ES-I3 (cell line): ENCODE measurements around the gene TBXA2R.
"Not testable (repeated sequence)": the region's sequence is repeated elsewhere in the genome, so short reads cannot be mapped to it uniquely, and the experiment has no call there.

Source experiments
- H3K36me3 ChIP-seq: 2 replicates; pipeline ENCODE4 v1.6.1; 2013; ENCODE audit warnings: mild to moderate bottlenecking, low read length, control low read depth, moderate library complexity; ENCODE audit not compliant: insufficient read depth
- H3K4me1 ChIP-seq: 2 replicates; pipeline ENCODE4 v1.6.1; 2013; ENCODE audit warnings: mild to moderate bottlenecking, control low read depth, low read length; ENCODE audit not compliant: insufficient read depth
- H3K9ac ChIP-seq: 2 replicates; pipeline ENCODE4 v1.6.1; 2013; ENCODE audit warnings: low read depth, mild to moderate bottlenecking, low read length, moderate library complexity
- H3K9me3 ChIP-seq: 2 replicates; pipeline ENCODE4 v1.6.1; 2013; ENCODE audit warnings: mild to moderate bottlenecking, low read length, moderate library complexity; ENCODE audit not compliant: control insufficient read depth, insufficient read depth

Gene TBXA2R

DNA sequence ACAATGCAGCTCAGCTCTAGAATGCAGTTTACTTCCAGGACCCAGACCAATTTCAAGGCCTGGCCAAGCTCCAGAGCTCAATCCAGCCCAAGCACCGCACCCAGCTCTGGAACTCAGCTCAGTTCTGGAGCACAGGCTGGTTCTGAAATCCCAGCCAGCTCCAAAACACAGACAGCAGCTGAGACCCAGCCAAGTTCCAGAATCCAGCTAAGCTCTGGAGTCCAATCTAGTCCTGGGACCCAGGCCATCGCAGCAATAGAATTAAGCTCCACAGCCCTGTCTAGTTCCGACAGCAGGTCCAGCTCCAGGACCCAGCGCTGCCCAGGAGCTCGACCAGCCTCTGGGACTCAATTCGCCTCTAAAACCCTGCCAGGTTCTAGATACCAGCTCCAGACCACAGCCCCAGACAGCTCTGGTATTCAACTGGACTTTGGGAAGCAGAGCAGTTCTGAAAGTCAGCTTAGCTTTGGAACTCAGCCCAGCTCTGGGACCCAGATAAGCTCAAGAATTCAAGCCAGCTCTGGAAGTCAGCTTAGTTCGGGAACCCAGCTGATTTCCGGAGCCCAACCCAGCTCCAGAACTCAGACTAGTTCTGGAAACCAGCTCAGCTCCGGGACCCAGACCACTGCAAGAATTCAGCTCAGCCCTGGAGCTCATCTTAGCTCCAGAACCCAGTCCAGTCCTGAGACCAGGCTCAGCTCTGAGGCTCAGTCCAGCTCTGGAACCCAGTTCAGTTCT is 14.6 kb downstream of the TBXA2R start:
- H3K4me1 ChIP-seq: no peaks in the 10 kb centered on the region
- no peak overlapping the region for H3K9ac ChIP-seq
- no peaks in the 10 kb centered on the region for H3K9me3 ChIP-seq
- no peaks in the 10 kb centered on the region for H3K36me3 ChIP-seq

DNA sequence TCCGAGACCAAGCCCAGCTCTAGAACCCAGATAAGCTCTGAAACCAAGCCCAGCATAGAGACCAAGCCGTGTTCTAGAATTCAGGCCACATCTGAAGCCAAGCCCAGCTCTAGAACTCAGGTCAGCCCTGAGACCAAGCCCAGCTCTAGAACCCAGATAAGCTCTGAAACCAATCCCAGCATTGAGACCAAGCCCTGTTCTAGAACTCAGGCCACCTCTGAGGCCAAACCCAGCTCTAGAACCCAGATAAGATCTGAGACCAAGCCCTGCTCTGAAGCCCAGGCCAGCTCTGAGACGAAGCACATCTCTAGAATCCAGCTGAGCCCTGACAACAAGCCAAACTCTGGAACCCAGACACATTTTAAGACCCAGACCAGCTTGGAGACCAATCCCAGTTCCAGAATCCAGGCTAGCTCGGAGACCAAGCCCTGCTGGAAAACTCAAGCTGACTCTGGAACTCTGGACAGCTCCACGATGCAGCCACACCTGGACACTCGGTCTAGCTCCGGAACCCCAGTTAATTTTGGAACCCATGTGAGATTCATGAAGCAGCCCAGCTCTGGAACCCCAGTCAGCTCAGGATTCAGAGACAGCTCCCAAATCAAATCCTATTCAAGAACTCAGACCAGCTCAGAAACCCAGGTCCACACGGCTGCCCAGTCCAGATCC is 15.6 kb downstream of the TBXA2R start:
- H3K9me3 ChIP-seq: no peaks in the 10 kb centered on the region
- H3K9ac ChIP-seq: no peak overlapping the region
- H3K36me3 ChIP-seq: no peaks in the 10 kb centered on the region
- H3K4me1 ChIP-seq: no peaks in the 10 kb centered on the region; the same call in 1 of the 2 replicates

DNA sequence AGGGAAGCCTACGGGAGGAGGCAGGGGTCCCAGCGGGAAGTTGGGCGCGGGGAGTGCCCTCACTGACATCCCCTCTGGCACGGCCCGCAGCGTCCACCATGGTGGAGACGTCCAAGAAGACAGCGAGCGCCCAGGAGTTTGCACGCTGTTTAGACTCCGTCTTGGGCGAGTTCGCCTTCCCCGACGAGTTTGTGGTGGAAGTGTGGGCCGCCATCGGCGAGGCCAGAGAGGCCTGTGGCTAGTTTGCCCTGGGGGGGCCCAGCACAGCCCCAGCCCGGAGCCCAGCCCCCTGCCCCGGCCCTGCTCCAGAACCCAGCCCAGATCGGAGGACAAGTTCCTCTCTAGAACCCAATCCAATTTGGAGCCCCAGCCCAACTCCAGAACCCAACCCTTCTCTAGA is 16.7 kb downstream of the TBXA2R start:
- H3K36me3 ChIP-seq: no peaks in the 10 kb centered on the region
- H3K9ac ChIP-seq: no peak overlapping the region
- H3K4me1 ChIP-seq: no peaks in the 10 kb centered on the region; the same call in 1 of the 2 replicates
- H3K9me3 ChIP-seq: no peaks in the 10 kb centered on the region

DNA sequence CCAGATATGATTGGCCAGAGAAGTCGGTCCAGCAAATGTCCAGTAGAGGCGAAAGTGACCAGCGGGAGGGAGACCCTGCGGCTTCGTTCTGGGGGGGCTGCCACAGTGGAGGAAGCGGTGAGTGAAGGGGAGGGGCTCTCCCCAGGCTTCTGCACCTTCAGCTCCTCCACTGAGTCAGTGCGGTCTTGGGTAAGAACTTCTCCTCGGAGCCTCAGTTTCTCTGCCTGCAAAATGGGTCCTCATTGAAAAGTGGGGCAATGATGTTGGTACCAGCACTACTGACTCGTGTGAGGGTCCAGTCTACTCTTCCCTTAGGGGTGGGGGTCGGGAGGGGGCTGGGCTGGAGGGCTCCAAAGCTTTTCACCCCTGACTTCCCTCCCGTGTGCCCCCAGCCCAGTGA is 17.2 kb downstream of the TBXA2R start:
- H3K9me3 ChIP-seq: no peaks in the 10 kb centered on the region
- H3K4me1 ChIP-seq: no peaks in the 10 kb centered on the region; the same call in 1 of the 2 replicates
- no peak overlapping the region for H3K9ac ChIP-seq
- H3K36me3 ChIP-seq: no peaks in the 10 kb centered on the region

DNA sequence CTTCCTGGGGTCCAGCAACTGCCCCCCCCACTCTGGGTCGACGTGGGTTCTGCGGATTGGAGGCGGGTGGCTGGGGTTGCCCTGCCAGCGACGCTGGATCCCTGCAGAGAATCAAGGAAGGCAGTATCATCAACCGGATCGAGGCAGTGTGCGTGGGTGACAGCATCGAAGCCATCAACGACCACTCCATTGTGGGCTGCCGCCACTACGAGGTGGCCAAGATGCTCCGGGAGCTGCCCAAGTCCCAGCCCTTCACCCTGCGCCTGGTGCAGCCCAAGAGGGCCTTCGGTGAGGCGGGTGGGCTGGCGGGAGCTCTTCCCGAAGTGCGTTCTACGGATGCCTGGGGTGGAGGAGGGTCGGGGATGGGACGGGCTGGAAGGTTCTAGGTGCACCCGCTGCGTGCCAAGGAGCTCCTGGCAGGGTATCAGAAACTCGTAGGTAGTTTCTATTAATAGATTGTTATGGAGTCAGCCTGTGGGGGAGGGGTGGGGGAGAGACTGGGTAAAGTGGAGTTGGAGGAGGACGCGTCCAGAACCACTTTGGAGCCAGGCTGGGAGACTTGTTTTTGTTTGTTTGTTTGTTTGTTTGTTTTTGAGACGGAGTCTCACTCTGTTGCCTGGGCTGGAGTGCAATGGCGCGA is 19.8 kb downstream of the TBXA2R start:
- peak overlapping the region; percentile 6; the same call in 1 of the 2 replicates for H3K9ac ChIP-seq
- H3K4me1 ChIP-seq: no peaks in the 10 kb centered on the region; the same call in 1 of the 2 replicates
- no peaks in the 10 kb centered on the region for H3K9me3 ChIP-seq
- no peaks in the 10 kb centered on the region for H3K36me3 ChIP-seq

DNA sequence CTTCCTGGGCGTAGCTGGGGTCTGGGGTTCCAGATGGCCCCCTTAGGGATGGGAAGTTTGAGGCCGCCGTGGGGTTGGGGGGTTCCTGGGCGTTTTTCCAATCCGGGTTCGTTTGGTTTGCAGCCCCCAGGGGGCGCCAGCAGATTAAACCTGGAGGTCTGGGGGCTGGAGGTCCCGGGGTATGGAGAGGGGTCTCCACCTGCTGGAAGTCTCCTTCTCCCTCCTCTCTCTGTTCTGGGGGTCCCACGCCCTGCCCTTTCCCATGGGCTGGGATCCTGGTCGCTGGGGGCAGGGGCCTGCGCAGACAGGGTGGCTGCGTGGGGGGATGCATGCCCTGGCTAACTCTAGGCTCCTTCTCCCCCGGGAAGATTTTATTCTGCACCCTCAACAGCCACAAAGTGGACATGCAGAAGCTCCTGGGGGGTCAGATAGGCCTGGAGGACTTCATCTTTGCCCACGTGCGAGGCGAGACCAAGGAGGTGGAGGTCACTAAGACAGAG is 20.5 kb downstream of the TBXA2R start:
- Histone ChIP-seq H3K9me3 (no peaks in the 10 kb centered on the region), H3K4me1 (no peaks in the 10 kb centered on the region; the same call in 1 of the 2 replicates), H3K9ac (peak overlapping the region; percentile 54; the same call in 1 of the 2 replicates)

DNA sequence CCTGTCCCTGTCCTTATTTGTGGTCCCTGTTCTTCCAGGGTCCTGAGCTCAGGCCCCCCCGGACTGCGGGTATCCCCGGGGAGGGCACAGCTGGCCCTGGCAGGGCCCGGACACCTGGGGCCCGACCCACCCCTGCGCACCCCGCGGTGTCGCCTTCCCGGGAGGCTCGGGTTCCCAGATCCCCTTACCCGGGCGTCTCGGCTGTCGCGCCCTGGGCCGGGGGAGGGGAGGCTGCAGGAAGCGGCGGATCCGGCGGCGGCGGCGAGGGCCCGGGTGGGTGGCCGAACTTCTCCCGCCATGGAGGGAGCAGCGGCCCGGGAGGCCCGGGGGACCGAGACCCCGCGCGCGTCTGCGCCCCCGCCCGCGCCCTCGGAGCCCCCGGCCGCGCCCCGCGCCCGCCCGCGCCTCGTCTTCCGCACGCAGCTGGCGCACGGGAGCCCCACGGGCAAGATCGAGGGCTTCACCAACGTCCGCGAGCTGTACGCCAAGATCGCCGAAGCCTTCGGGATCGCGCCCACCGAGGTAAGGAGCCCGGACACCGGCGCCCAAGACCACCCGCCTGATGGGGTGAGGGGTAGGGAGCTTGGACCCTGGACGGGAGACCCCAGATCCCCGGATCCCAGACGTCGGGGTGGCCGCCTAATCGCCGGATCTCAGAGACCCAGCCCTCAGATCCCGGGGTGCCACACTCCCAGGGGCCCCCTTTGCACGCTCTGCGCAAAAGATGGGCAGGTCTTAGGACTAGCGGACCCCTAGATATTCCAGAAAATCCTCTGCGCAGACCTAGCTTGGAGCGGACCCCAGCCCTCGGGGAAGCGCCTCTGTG is 21.2 kb downstream of the TBXA2R start, which contains the start of gene GIPC3:
Gene GIPC3 (plus strand): TSS at position 178 of the 826 bp plus-strand sequence. CDS start 120 bp downstream, at position 298.
- no peaks in the 10 kb centered on the region; the same call in 1 of the 2 replicates for H3K4me1 ChIP-seq
- peak within 1 kb of the TSS; percentile 54; the same call in 1 of the 2 replicates for H3K9ac ChIP-seq
- H3K36me3 ChIP-seq: no peaks in the 10 kb centered on the region
- H3K9me3 ChIP-seq: no peaks in the 10 kb centered on the region

More for the DNA sequence above, 20.5 kb downstream of the TBXA2R start:
- H3K36me3 ChIP-seq: no peaks in the 10 kb centered on the region

DNA sequence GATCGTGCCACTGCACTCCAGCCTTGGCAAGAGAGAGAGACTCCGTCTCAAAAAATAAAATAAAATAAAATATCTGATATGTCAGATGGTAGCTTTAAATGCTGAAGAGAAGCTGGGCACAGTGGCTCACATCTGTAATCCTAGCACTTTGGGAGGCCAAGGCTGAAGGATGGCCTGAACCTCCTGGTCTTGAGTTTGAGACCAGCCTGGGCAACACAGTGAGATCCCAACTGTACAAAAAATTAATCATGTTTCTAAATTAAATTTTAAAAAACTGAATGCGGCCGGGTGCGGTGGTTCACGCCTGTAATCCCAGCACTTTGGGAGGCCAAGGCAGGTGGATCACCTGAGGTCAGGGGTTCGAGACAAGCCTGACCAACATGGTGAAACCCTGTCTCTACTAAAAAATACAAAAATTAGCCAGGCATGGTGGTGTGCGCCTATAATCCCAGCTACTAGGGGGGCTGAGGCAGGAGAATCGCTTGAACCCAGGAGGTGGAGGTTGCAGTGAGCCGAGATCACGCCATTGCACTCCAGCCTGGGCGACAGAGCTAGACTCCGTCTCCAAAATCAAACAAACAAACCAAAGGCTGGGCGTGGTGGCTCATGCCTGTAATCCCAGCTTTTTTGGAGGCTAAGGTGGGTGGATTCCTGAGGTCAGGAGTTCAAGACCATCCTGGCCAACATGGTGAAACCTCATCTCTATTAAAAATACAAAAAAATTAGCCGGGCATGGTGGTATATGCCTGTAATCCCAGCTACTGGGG is 22.5 kb downstream of the TBXA2R start:
- not testable (repeated sequence) for H3K9me3 ChIP-seq, H3K9ac ChIP-seq, H3K4me1 ChIP-seq, H3K36me3 ChIP-seq

DNA sequence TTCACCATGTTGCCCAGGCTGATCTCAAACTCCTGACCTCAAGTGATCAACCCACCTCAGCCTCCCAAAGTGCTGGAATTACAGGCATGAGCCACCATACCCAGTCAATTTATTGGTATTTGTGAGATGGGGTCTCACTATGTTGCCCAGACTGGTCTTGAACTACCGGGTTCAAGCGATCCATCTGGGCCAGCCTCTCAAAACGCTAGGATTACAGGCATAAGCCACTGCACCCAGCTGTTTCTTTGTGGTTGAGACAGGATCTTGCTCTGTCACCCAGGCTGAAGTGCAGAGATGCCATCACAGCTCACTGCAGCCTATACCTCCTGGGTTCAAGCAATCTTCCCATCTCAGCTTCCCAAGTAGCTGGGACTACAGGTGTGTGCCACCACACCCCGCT is 24.9 kb downstream of the TBXA2R start:
- H3K36me3 ChIP-seq, H3K4me1 ChIP-seq: not testable (repeated sequence)

DNA sequence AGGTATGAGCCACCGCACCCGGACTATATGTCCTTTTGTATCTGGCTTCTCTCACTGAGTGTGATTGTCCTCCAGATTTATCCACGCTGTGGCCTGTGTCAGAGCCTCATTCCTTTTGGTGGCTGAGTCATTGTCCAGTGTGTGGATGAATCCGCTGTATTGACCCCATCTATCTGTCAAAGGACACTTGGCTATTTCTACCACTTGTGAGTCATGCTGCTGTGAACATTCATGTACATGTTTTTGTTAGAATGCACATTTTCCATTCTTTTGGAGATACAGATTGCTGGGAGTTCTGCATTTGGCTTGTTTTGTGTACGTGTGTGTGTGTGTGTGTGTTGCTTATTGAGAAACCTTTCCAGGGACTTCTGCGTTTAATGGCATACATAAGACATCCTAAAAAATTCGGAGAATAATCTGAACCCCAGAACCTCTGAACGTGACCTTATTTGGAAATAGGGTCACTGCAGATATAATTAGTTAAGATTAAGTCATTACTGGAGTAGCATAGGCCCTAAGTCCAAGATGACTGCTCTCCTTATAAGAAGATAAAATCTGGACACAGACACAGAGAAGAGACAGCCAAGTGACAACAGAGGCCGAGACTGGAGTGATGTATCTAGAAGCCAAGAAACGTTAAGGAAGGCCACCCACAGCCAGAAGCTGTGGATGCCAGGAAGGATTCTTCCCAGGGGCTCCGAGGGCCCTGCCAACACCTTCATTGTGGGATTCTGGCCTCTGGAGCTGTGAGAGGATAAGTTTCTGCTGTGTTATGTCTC is 26.3 kb downstream of the TBXA2R start:
- no peaks in the 10 kb centered on the region for H3K36me3 ChIP-seq
- no peaks in the 10 kb centered on the region; the same call in 1 of the 2 replicates for H3K4me1 ChIP-seq
- no peaks in the 10 kb centered on the region for H3K9me3 ChIP-seq
- no peak overlapping the region for H3K9ac ChIP-seq

More for the DNA sequence above, 24.9 kb downstream of the TBXA2R start:
- not testable (repeated sequence) for H3K9me3 ChIP-seq, H3K9ac ChIP-seq

DNA sequence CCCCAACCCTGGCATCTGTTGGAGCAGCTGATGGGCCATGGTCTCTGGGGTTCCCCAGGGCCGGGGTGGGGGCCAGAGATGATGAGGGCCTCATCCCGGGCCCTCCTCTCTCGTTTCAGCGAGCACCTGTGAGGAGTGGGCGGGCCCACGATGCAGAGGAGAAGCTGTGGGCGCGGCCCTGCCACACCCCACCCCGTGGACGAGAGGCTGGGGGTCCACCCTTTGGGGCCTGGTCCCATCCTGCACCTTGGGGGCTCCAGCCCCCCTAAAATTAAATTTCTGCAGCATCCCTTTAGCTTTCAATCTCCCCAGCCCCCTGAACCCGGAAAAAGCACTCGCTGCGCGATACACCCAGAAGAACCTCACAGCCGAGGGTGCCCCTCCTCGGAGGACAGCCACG is 28.3 kb downstream of the TBXA2R start:
- peak overlapping the region; percentile 42; the same call in 1 of the 2 replicates for H3K9ac ChIP-seq
- H3K4me1 ChIP-seq: no peaks in the 10 kb centered on the region; the same call in 1 of the 2 replicates
- H3K36me3 ChIP-seq: no peaks in the 10 kb centered on the region
- H3K9me3 ChIP-seq: no peaks in the 10 kb centered on the region

DNA sequence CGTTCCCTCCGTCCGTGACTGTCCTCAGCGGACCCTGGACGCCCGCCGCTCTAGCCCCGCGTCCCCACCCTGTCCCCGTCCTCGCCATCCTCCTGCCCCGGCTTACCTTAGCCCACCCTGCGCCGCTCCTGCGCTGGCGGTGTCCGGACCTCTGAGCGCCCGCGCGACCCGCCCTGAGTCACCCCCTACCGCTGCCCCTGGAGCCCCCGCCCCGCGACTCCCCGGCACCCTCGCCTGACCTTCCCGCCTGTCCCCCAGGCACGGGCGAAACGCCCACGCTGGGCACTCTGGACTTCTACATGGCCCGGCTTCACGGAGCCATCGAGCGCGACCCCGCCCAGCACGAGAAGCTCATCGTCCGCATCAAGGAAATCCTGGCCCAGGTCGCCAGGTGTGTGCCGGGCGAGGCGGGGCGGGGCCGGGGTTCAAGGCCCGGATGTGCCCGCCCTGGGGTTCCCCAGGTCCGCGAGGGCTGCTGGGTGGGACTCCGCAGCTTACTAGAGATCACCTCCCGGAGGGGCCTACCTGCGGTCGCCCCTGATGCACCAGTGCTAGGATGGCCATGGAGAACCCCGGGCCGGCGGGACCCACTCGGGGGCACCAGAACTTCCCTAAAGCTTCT is 28.8 kb downstream of the TBXA2R start:
- H3K9ac ChIP-seq: peak overlapping the region; percentile 42; the same call in 1 of the 2 replicates
- H3K36me3 ChIP-seq: no peaks in the 10 kb centered on the region
- no peaks in the 10 kb centered on the region for H3K9me3 ChIP-seq
- H3K4me1 ChIP-seq: no peaks in the 10 kb centered on the region; the same call in 1 of the 2 replicates
